HepG2 (cell line): ENCODE data around the gene XPR1. TPM values are rescaled to one million over a fixed set of nuclear protein-coding genes. Genes with fewer than 3 reads are reported as not detected.

ENCODE experiments used
- ATAC-seq: fragments of 200-7000 bp; cut with Tn5 transposase; 3 replicates; pipeline ENCODE4 v1.9.1; 2020; ENCODE audit warnings: mild to moderate bottlenecking, moderate library complexity
- BruUV-seq: library from RNA; stranded (reverse); fragments of 400-500 nt; replicated peaks from 2 replicates; lab custom pipeline; 2021; lab: Mats Ljungman, UMichigan
- CTCF ChIA-PET: fragments of 300-600 bp; formaldehyde crosslinking; extraction: SDS; loops from one replicate; lab custom pipeline; 2021; ENCODE audit warnings: low total read pairs, inconsistent platforms, low intra/inter-chr PET ratio; lab: Yijun Ruan, JAX
- POLR2A ChIA-PET: fragments of 350-600 bp; sonication (Branson Sonifier 250); formaldehyde crosslinking; loops from one replicate; lab custom pipeline; 2020; ENCODE audit warnings: antibody characterized with exemption, inconsistent platforms; lab: Yijun Ruan, JAX
- DNase-seq: peaks from one replicate; pipeline ENCODE4 v3.0.0-alpha.2; 2015; ENCODE audit warnings: low spot score
- FAIRE-seq: peaks from 3 replicates; lab custom pipeline; 2011; peaks lifted over from hg19 to GRCh38; lab: Jason Lieb, UNC
- H2AFZ ChIP-seq: one replicate; pipeline ENCODE4 v1.6.1; 2011; ENCODE audit warnings: low read length, inconsistent platforms
- H3K27ac ChIP-seq: fragments of 300-600 bp; 3 replicates; pipeline ENCODE4 v1.8.0; 2011; ENCODE audit warnings: mixed run types, mild to moderate bottlenecking, mixed read lengths, low read length, inconsistent platforms; ENCODE audit not compliant: insufficient read depth; ENCODE audit errors: extremely low read length
- H3K27me3 ChIP-seq, 2 experiments: fragments of 200-600 bp in 1 of 2; 2 replicates in 1 of 2; 3 replicates in 1 of 2; pipeline versions ENCODE4 v1.6.0 to v1.8.0; 2011; ENCODE audit warnings: low read length in 2 of 2, mild to moderate bottlenecking in 2 of 2, moderate library complexity in 2 of 2, inconsistent platforms in 1 of 2; ENCODE audit not compliant: insufficient read depth in 2 of 2, control insufficient read depth in 1 of 2
- H3K36me3 ChIP-seq, 2 experiments: fragments of 200-600 bp in 1 of 2; replicated peaks in 1 of 2; 2 replicates in 1 of 2; 3 replicates in 1 of 2; pipeline versions ENCODE4 v1.5.1 to v1.8.0; 2011; ENCODE audit warnings: low read length in 2 of 2, inconsistent platforms in 1 of 2; ENCODE audit not compliant: insufficient read depth in 2 of 2, control insufficient read depth in 1 of 2
- H3K4me1 ChIP-seq: 2 replicates; pipeline ENCODE4 v1.5.1; 2012; ENCODE audit warnings: low read length, inconsistent platforms; ENCODE audit not compliant: insufficient read depth
- H3K4me2 ChIP-seq: 2 replicates; pipeline ENCODE4 v1.6.0; 2011; ENCODE audit warnings: low read depth, low read length, inconsistent platforms
- H3K4me3 ChIP-seq, 3 experiments: fragments of 200-600 bp in 1 of 3; sonication (generic), shearing (Covaris generic) in 1 of 3; replicated peaks in 1 of 3; 2 replicates each; pipeline ENCODE4 v1.5.1; 2011 to 2016; ENCODE audit warnings: low read length in 3 of 3, inconsistent platforms in 2 of 3, low read depth in 2 of 3, mild to moderate bottlenecking in 2 of 3, control low read depth in 1 of 3, mixed read lengths in 1 of 3; ENCODE audit not compliant: insufficient read depth in 1 of 3
- H3K79me2 ChIP-seq: one replicate; pipeline ENCODE4 v1.6.1; 2011; ENCODE audit warnings: low read length, inconsistent platforms; ENCODE audit not compliant: insufficient read depth
- H3K9ac ChIP-seq: 2 replicates; pipeline ENCODE4 v1.6.0; 2011; ENCODE audit warnings: mild to moderate bottlenecking, low read depth, low read length, inconsistent platforms; ENCODE audit not compliant: insufficient read depth
- H3K9me3 ChIP-seq: 2 replicates; pipeline ENCODE4 v1.5.1; 2012; ENCODE audit warnings: mild to moderate bottlenecking, low read length
- H4K20me1 ChIP-seq: 2 replicates; pipeline ENCODE4 v1.6.0; 2011; ENCODE audit warnings: inconsistent platforms, mild to moderate bottlenecking, low read length, moderate library complexity; ENCODE audit not compliant: insufficient read depth
- ATF2 ChIP-seq: sonication (generic); formaldehyde crosslinking; IDR thresholded peaks from 2 replicates; pipeline ENCODE4 v1.4.0; 2020; ENCODE audit warnings: missing genetic modification reagents
- BCL3 ChIP-seq: sonication (generic); formaldehyde crosslinking; IDR thresholded peaks from 2 replicates; pipeline ENCODE4 v1.5.1; 2020; ENCODE audit warnings: mild to moderate bottlenecking, missing genetic modification reagents, moderate library complexity
- GTF2F1 ChIP-seq: fragments of 150-350 bp; IDR thresholded peaks from 2 replicates; pipeline ENCODE4 v1.6.1; 2014; ENCODE audit warnings: low read length
- HHEX ChIP-seq: IDR thresholded peaks from 2 replicates; pipeline ENCODE4 v1.6.1; 2016; ENCODE audit warnings: control low read depth
- HIC2 ChIP-seq: sonication (generic); formaldehyde crosslinking; IDR thresholded peaks from 2 replicates; pipeline ENCODE4 v1.9.0; 2022; ENCODE audit warnings: low read depth, missing genetic modification reagents
- HMGXB3 ChIP-seq: sonication (generic); formaldehyde crosslinking; IDR thresholded peaks from 2 replicates; pipeline ENCODE4 v1.4.0; 2020; ENCODE audit warnings: missing genetic modification reagents, borderline replicate concordance
- KDM3A ChIP-seq: IDR thresholded peaks from 2 replicates; pipeline ENCODE4 v1.6.1; 2018; ENCODE audit warnings: low read depth, missing compliant biosample characterization
- KLF16 ChIP-seq, 2 experiments: sonication (generic) in 1 of 2; formaldehyde crosslinking in 1 of 2; IDR thresholded peaks; 2 replicates each; pipeline versions ENCODE4 v1.6.1 to v1.8.0; 2016 to 2023; ENCODE audit warnings: missing genetic modification reagents in 2 of 2, missing compliant biosample characterization in 1 of 2
- MTA3 ChIP-seq: sonication (generic); formaldehyde crosslinking; IDR thresholded peaks from 2 replicates; pipeline ENCODE4 v1.4.0; 2020; ENCODE audit warnings: missing genetic modification reagents
- NFRKB ChIP-seq: fragments of 450-650 bp; IDR thresholded peaks from 2 replicates; pipeline ENCODE4 v1.6.1; 2017
- REL ChIP-seq: sonication (generic); formaldehyde crosslinking; conservative IDR thresholded peaks from 2 replicates; pipeline ENCODE4 v1.8.0; 2022; ENCODE audit warnings: mild to moderate bottlenecking, missing genetic modification reagents, moderate library complexity
- ZNF709 ChIP-seq: sonication (generic); formaldehyde crosslinking; IDR thresholded peaks from 2 replicates; pipeline ENCODE4 v1.5.0; 2020; ENCODE audit warnings: mild to moderate bottlenecking, missing genetic modification reagents
- WGBS: methylation state at CpG from one replicate; pipeline ENCODE4 v1.1.6; 2017; ENCODE audit warnings: low lambda C conversion rate; 5-methylcytosine and 5-hydroxymethylcytosine counted together
- in situ Hi-C: cut with HindIII; loops from 2 replicates; pipeline ENCODE4 v1.10.0; 2017; ENCODE audit warnings: low pct_unique_long_range_greater_than_20kb; ENCODE audit not compliant: extremely low pct_ligation_motif_present
- intact Hi-C: fragments of 100-400 bp; cut with micrococcal nuclease; formaldehyde crosslinking; loops from one replicate; pipeline ENCODE4 v1.10.0; 2022; ENCODE audit not compliant: unreplicated experiment
- polyA plus RNA-seq, 8 experiments: library from polyadenylated mRNA; depleted of rRNA in 3 of 8; stranded (reverse) in 7 of 8; unstranded in 1 of 8; fragments of >200 nt; fragmentation: Illumina TruSeq in 4 of 8; extraction: Trizol in 4 of 8; gene quantifications; 2 replicates each; pipeline versions ENCODE4 v1.2.1 to v1.2.3, GENCODE V29; 2011 to 2016; ENCODE audit warnings: low read depth in 4 of 8, missing spikeins in 1 of 8, mixed read lengths in 1 of 8; ENCODE audit not compliant: insufficient read depth in 1 of 8
- total RNA-seq, 5 experiments: library from RNA; depleted of rRNA; stranded (reverse); fragments of >200 nt; fragmentation: Illumina TruSeq; extraction: Trizol; gene quantifications; 2 replicates each; pipeline ENCODE4 v1.2.3, GENCODE V29; 2016; ENCODE audit warnings: low read depth in 1 of 5
- TF ChIP-seq, protein P1 (sequence below): sonication (generic); formaldehyde crosslinking; IDR thresholded peaks from 2 replicates; pipeline ENCODE4 v1.9.0; 2021; ENCODE audit warnings: missing genetic modification reagents, borderline replicate concordance

The XPR1 gene
- total and polyA plus RNA-seq, 2 of the 13 experiments (the other 11 are each of a cell fraction or from before 2014, with no cell fraction given) = 22.3 to 23.6 TPM

GRCh38 chr1:180765151-180765550 lies 133.3 kb downstream of the XPR1 start:
- TF ChIP-seq HMGXB3 (CRISPR knock-in tag) = no peak
- no peak for TF ChIP-seq KDM3A (CRISPR knock-in tag)
- no peak for TF ChIP-seq MTA3 (CRISPR knock-in tag)
- no peak for TF ChIP-seq HIC2 (CRISPR knock-in tag)
- no peak for TF ChIP-seq GTF2F1
- TF ChIP-seq, protein P1, sequence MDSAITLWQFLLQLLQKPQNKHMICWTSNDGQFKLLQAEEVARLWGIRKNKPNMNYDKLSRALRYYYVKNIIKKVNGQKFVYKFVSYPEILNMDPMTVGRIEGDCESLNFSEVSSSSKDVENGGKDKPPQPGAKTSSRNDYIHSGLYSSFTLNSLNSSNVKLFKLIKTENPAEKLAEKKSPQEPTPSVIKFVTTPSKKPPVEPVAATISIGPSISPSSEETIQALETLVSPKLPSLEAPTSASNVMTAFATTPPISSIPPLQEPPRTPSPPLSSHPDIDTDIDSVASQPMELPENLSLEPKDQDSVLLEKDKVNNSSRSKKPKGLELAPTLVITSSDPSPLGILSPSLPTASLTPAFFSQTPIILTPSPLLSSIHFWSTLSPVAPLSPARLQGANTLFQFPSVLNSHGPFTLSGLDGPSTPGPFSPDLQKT (CRISPR knock-in tag) = no peak
- no peak for TF ChIP-seq BCL3 (CRISPR knock-in tag)
- TF ChIP-seq ZNF709 (CRISPR knock-in tag) = no peak
- TF ChIP-seq ATF2 (CRISPR knock-in tag) = no peak
- TF ChIP-seq KLF16 (CRISPR knock-in tag; IDR thresholded peaks at IDR 0.05) = no peak
- no peak for TF ChIP-seq HHEX
- TF ChIP-seq REL (CRISPR knock-in tag) = no peak
- TF ChIP-seq NFRKB = no peak
- in situ Hi-C loops = no loop called here
- no peak for FAIRE-seq

More at GRCh38 chr1:180765151-180765550, 133.3 kb downstream of the XPR1 start:
- CTCF ChIA-PET = no interaction called here
- H3K4me3 ChIP-seq = no peak overlapping the region
- no peaks in the 10 kb centered on the region for H3K4me1 ChIP-seq
- H2AFZ ChIP-seq = no peak overlapping the region
- no peaks in the 10 kb centered on the region for H3K36me3 ChIP-seq
- no peaks in the 10 kb centered on the region for H3K27me3 ChIP-seq
- POLR2A ChIA-PET = no interaction called here
- no peak overlapping the region for H3K4me2 ChIP-seq
- WGBS = 87% methylated on average over 2 of the region's 2 CpGs
- H3K79me2 ChIP-seq = no peaks in the 10 kb centered on the region
- no peaks in the 10 kb centered on the region for H3K9me3 ChIP-seq
- ATAC-seq = no peak
- no TSS peak for BruUV-seq
- H4K20me1 ChIP-seq = no peaks in the 10 kb centered on the region
- no peak overlapping the region for H3K27ac ChIP-seq
- intact Hi-C loops = no loop called here
- no peak overlapping the region for H3K9ac ChIP-seq
- DNase-seq = no peak
